GM19372 (cell line): ENCODE data around the gene GPR142.

ENCODE experiments used
- ATAC-seq: cut with Tn5 transposase; IDR thresholded peaks from one replicate; pipeline ENCODE4 v1.9.1; 2021; ENCODE audit warnings: mild to moderate bottlenecking, low read depth, moderate library complexity; ENCODE audit not compliant: unreplicated experiment

GPR142 gene

GRCh38 chr17:74367206-74367605 lies at the start of gene GPR142:
Gene GPR142, plus strand, starts transcription at chr17:74367506. Its CDS starts 2,035 bp downstream, at chr17:74369541.
- ATAC-seq, result no peak

GRCh38 chr17:74318391-74318790 lies 48.9 kb upstream of the GPR142 start:
- no peak for ATAC-seq

GRCh38 chr17:74324521-74324920 lies 42.8 kb upstream of the GPR142 start:
- no peak for ATAC-seq

GRCh38 chr17:74325376-74325742 lies 41.9 kb upstream of the GPR142 start:
- ATAC-seq, result no peak

- ATAC-seq, result peak; percentile 64
Measured at GRCh38 chr17:74325743-74326379, 41.4 kb upstream of the GPR142 start, which contains the start of gene KIF19. Gene KIF19, plus strand, starts transcription at chr17:74326226. Its CDS starts 124 bp downstream, at chr17:74326350.

GRCh38 chr17:74326506-74326905 lies 40.8 kb upstream of the GPR142 start:
- no peak for ATAC-seq

- ATAC-seq, result no peak
Measured at GRCh38 chr17:74328487-74328886, 38.8 kb upstream of the GPR142 start.

GRCh38 chr17:74329378-74329777 lies 37.9 kb upstream of the GPR142 start:
- ATAC-seq, result no peak

- no peak for ATAC-seq
Measured at GRCh38 chr17:74330446-74330845, 36.9 kb upstream of the GPR142 start.

- no peak for ATAC-seq
Measured at GRCh38 chr17:74332017-74332650, 35.2 kb upstream of the GPR142 start.

- ATAC-seq, result no peak
Measured at GRCh38 chr17:74332763-74333283, 34.5 kb upstream of the GPR142 start.

- no peak for ATAC-seq
Measured at GRCh38 chr17:74334393-74335039, 32.8 kb upstream of the GPR142 start.

GRCh38 chr17:74335529-74336062 lies 31.7 kb upstream of the GPR142 start:
- ATAC-seq, result no peak

GRCh38 chr17:74336307-74336706 lies 31.0 kb upstream of the GPR142 start:
- ATAC-seq, result no peak

GRCh38 chr17:74337834-74338500 lies 29.3 kb upstream of the GPR142 start:
- ATAC-seq, result no peak

GRCh38 chr17:74339537-74340195 lies 27.6 kb upstream of the GPR142 start:
- no peak for ATAC-seq

GRCh38 chr17:74340470-74341023 lies 26.8 kb upstream of the GPR142 start:
- no peak for ATAC-seq

- no peak for ATAC-seq
Measured at GRCh38 chr17:74342224-74342623, 25.1 kb upstream of the GPR142 start.

GRCh38 chr17:74343121-74343520 lies 24.2 kb upstream of the GPR142 start:
- no peak for ATAC-seq
